ENCODE data around the gene ZFP36L2. TPM values are rescaled to one million over a fixed set of nuclear protein-coding genes. Genes with fewer than 3 reads are reported as not detected.

The ZFP36L2 gene
- polyA plus RNA-seq, 2 of the 4 experiments (the other 2 are of a cell fraction), result 10.5 to 17.3 TPM

DNA sequence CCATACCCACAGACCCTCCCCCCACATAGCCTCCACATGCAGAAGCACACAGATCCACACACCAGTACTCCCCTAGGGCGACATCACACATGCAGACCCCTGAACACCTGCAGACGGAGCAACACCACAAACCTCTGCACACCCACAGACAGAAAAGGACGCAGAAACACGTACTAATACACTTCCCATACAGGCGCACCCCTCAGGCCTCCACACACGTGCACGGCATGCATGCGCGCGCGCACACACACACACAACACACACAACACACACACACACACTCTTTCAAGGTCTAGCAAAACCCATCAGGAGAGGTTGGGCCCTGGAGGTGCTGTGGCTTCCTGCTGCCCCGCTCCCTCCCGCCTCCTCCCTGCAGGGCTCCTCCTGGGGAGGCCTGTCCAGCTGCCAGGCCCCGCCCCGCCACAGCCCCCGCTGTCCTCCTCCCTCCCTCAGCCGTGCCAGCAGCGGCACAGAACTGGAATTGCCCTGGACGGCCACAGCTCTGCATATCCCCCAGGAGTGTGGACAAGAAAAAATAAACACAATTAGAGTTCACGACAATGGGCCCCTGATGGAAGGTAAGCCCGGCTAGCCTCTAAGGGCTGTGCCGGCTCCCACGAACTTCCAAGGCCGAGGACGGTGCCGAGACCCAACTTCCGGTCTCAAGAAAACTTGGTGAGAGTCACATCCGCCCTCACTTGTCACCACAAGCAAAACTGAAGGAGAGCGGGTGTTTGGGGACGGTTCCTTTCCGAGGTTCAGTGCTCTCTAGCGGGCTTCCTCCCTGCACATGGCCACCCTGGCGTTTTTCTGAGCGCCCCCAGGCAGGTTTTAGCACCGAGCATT, 6.8 kb downstream of the ZFP36L2 start (continued):
- no peak for TF ChIP-seq CHD2 (IDR thresholded peaks at IDR 0.05; ENCODE audit: low read length, partially characterized antibody)
- no peak for TF ChIP-seq ESRRA (IDR thresholded peaks at IDR 0.05; ENCODE audit: borderline replicate concordance, low read length)
- TF ChIP-seq KDM1A (IDR thresholded peaks at IDR 0.05; ENCODE audit: low read depth), result no peak
- no peak for TF ChIP-seq EHMT2 (IDR thresholded peaks at IDR 0.05; ENCODE audit: low read depth)
- TF ChIP-seq KDM5A (IDR thresholded peaks at IDR 0.05), result no peak
- no peak for TF ChIP-seq EHF (CRISPR knock-in tag; IDR thresholded peaks at IDR 0.05)
- TF ChIP-seq MYC (IDR thresholded peaks at IDR 0.05; ENCODE audit: borderline replicate concordance, low read length), result peak; percentile 65; the same call in 1 of the 2 replicates
- TF ChIP-seq MAFK (IDR thresholded peaks at IDR 0.05; ENCODE audit: partially characterized antibody), result no peak
- no peak for TF ChIP-seq MAZ (IDR thresholded peaks at IDR 0.05; ENCODE audit: borderline replicate concordance, low read depth, low read length)
- peak; percentile 16 to 40; a peak in 3 of 5 replicates for TF ChIP-seq RAD21 (conservative IDR thresholded peaks at IDR 0.05 in 1 of 2, IDR thresholded peaks at IDR 0.05 in 1 of 2)
- TF ChIP-seq CBX2 (IDR thresholded peaks at IDR 0.05; ENCODE audit: borderline replicate concordance, low read depth), result no peak
- TF ChIP-seq USF2 (IDR thresholded peaks at IDR 0.05), result no peak
- TF ChIP-seq POLR2A (IDR thresholded peaks at IDR 0.05; ENCODE audit: low read length), result peak; percentile 48
- no peak for TF ChIP-seq SREBF2 (IDR thresholded peaks at IDR 0.05)
- peak; percentile 84 for TF ChIP-seq E2F6 (IDR thresholded peaks at IDR 0.05; ENCODE audit: borderline replicate concordance, low read depth)
- TF ChIP-seq CEBPB (IDR thresholded peaks at IDR 0.05), result no peak
- TF ChIP-seq FOSL2 (IDR thresholded peaks at IDR 0.05), result no peak
- no peak for TF ChIP-seq FOSL2 (CRISPR knock-in tag; IDR thresholded peaks at IDR 0.05)
- 0 out of 3 replicates have a peak, but pooled peaks have one; percentile 59 for TF ChIP-seq BCL3 (IDR thresholded peaks at IDR 0.05)
- no peak for TF ChIP-seq POLR2AphosphoS2 (conservative IDR thresholded peaks at IDR 0.05; ENCODE audit: low read length)
- TF ChIP-seq ATOH8 (CRISPR knock-in tag; IDR thresholded peaks at IDR 0.05; ENCODE audit: low read depth), result no peak
- TF ChIP-seq ZFP36 (IDR thresholded peaks at IDR 0.05; ENCODE audit: borderline replicate concordance, partially characterized antibody), result no peak
- no peak for TF ChIP-seq CHD4 (IDR thresholded peaks at IDR 0.05; ENCODE audit: borderline replicate concordance)
- TF ChIP-seq JUNB (IDR thresholded peaks at IDR 0.05), result no peak
- no peak for TF ChIP-seq FOXS1 (CRISPR knock-in tag; IDR thresholded peaks at IDR 0.05)
- no peak for TF ChIP-seq HES2 (IDR thresholded peaks at IDR 0.05)
- no peak for TF ChIP-seq ZSCAN20 (CRISPR knock-in tag; IDR thresholded peaks at IDR 0.05)
- TF ChIP-seq REST (IDR thresholded peaks at IDR 0.05), result no peak
- no peak for TF ChIP-seq ZNF302 (CRISPR knock-in tag; IDR thresholded peaks at IDR 0.05)
- TF ChIP-seq RFX5 (IDR thresholded peaks at IDR 0.05), result no peak
- TF ChIP-seq CBX8 (IDR thresholded peaks at IDR 0.05), result no peak
- TF ChIP-seq JUN (IDR thresholded peaks at IDR 0.05), result peak; percentile 77 to 79; a peak in 4 of 5 replicates
- no peak for TF ChIP-seq FOSB (CRISPR knock-in tag; IDR thresholded peaks at IDR 0.05)
- TF ChIP-seq HOXB13 (CRISPR knock-in tag; IDR thresholded peaks at IDR 0.05; ENCODE audit: low read depth), result no peak

Measured in A549 (cell line).